H1 (cell line): ENCODE results near the gene C2orf42. TPM values are rescaled to one million over a fixed set of nuclear protein-coding genes. Genes with fewer than 3 reads are reported as not detected.

Source experiments
- FOSL1 ChIP-seq: IDR thresholded peaks from 2 replicates; pipeline ENCODE4 v1.6.1; 2011; ENCODE audit warnings: mild to moderate bottlenecking, low read depth, low read length, moderate library complexity; ENCODE audit not compliant: insufficient read depth
- GABPA ChIP-seq: IDR thresholded peaks from 2 replicates; pipeline ENCODE4 v1.6.1; 2011; ENCODE audit warnings: mild to moderate bottlenecking, low read length, moderate library complexity, borderline replicate concordance; ENCODE audit not compliant: insufficient read depth
- RXRA ChIP-seq: IDR thresholded peaks from 2 replicates; pipeline ENCODE4 v1.6.1; 2011; ENCODE audit warnings: low read depth, mild to moderate bottlenecking, low read length, moderate library complexity; ENCODE audit not compliant: insufficient read depth
- YY1 ChIP-seq: IDR thresholded peaks from 2 replicates; pipeline ENCODE4 v1.6.1; 2011; ENCODE audit warnings: low read depth, mild to moderate bottlenecking, low read length
- polyA plus RNA-seq, 7 experiments: library from polyadenylated mRNA; depleted of rRNA in 3 of 7; stranded (reverse) in 5 of 7; unstranded in 2 of 7; fragments of >200 nt in 5 of 7; fragments of 200-250 nt in 2 of 7; gene quantifications; 1 replicate in 5 of 7; 2 replicates in 1 of 7; 4 replicates in 1 of 7; pipeline versions ENCODE4 v1.2.1 to v1.2.3, GENCODE V29; 2011 to 2013; ENCODE audit warnings: missing spikeins in 2 of 7, mixed read lengths in 2 of 7
- total RNA-seq: library from RNA; stranded (reverse); fragmentation: NEBNext Ultra II Directional; extraction: Animal tissue kit (Norgen Biotek cat#: 25700); gene quantifications from 2 replicates; pipeline ENCODE4 v1.2.1, GENCODE V29; 2021

C2orf42 gene
- total and polyA plus RNA-seq, 2 of the 8 experiments (the other 6 are each of a cell fraction or from before 2014, with no cell fraction given): 3.9 to 10.7 TPM

DNA sequence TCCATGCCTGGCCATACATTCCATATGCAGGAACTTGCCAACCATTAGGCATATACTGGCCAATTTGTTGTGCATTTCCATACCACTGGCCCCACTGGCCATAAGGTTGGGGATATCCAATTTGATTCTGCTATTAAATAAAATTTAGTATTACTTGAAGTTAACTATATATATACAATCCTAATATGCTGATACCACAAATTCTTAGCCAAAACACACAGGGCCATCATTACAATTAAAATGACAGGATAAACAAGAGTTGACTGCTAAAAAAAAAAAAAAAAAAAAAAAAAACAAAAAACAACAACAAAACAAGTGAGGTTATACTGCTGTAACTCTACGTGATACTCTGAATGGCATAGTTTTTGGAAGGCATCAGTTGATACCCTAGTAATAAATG lies 23.5 kb upstream of the C2orf42 start (continued):
- TF ChIP-seq FOSL1: no peak
- no peak for TF ChIP-seq YY1
- no peak for TF ChIP-seq GABPA
- TF ChIP-seq RXRA: no peak
- TF ChIP-seq, all 59 proteins: peak for 0
